HEK293 (cell line): ENCODE measurements around the gene PBLD.

Experiments used
- CTCF ChIA-PET: fragments of 350-600 bp; formaldehyde crosslinking; extraction: SDS; loops from one replicate; lab custom pipeline; 2021; ENCODE audit warnings: antibody characterized with exemption; lab: Yijun Ruan, JAX
- POLR2A ChIA-PET: fragments of 300-600 bp; formaldehyde crosslinking; extraction: SDS; loops from one replicate; lab custom pipeline; 2020; ENCODE audit warnings: antibody characterized with exemption, inconsistent platforms; lab: Yijun Ruan, JAX
- H3K27ac ChIP-seq: fragments of 200-500 bp; sonication (Bioruptor generic); 2 replicates; pipeline ENCODE4 v1.5.1; 2014; ENCODE audit warnings: low read depth, low read length, control low read depth, inconsistent platforms; ENCODE audit errors: extremely low read depth
- H3K36me3 ChIP-seq, 2 experiments: fragments of 200-500 bp in 1 of 2; sonication (Bioruptor generic) in 1 of 2; 1 replicate in 1 of 2; 2 replicates in 1 of 2; pipeline ENCODE4 v1.5.1; 2014 to 2017; ENCODE audit warnings: inconsistent platforms in 2 of 2, low read length in 2 of 2; ENCODE audit not compliant: control insufficient read depth in 2 of 2, insufficient read depth in 1 of 2
- H3K4me1 ChIP-seq: fragments of 200-500 bp; sonication (Bioruptor generic); 2 replicates; pipeline ENCODE4 v1.5.1; 2014; ENCODE audit warnings: mild to moderate bottlenecking, low read length, inconsistent platforms; ENCODE audit not compliant: control insufficient read depth, insufficient read depth
- H3K4me3 ChIP-seq: 2 replicates; pipeline ENCODE4 v1.5.1; 2011; ENCODE audit warnings: low read depth, mild to moderate bottlenecking, control low read depth, low read length, moderate library complexity
- H3K9me3 ChIP-seq: fragments of 200-500 bp; sonication (Bioruptor generic); 2 replicates; pipeline ENCODE4 v1.5.1; 2014; ENCODE audit warnings: low read depth, low read length, inconsistent platforms; ENCODE audit not compliant: control insufficient read depth, insufficient read depth
- ATF2 ChIP-seq: fragments of 450-650 bp; formaldehyde crosslinking; IDR thresholded peaks from 2 replicates; pipeline ENCODE4 v1.5.1; 2016; ENCODE audit warnings: missing biosample characterization, missing genetic modification characterization, low read depth
- PRDM1 ChIP-seq: fragments of 450-650 bp; formaldehyde crosslinking; IDR thresholded peaks from 2 replicates; pipeline ENCODE4; 2016; ENCODE audit warnings: missing biosample characterization, missing genetic modification characterization
- ZEB2 ChIP-seq: fragments of 450-650 bp; formaldehyde crosslinking; IDR thresholded peaks from 2 replicates; pipeline ENCODE4 v1.5.1; 2016; ENCODE audit warnings: missing biosample characterization, missing genetic modification characterization
- ZFP37 ChIP-seq: fragments of 450-650 bp; formaldehyde crosslinking; IDR thresholded peaks from 2 replicates; pipeline ENCODE4 v1.5.1; 2016; ENCODE audit warnings: missing biosample characterization, missing genetic modification characterization
- ZFP69B ChIP-seq: fragments of 450-650 bp; formaldehyde crosslinking; IDR thresholded peaks from 2 replicates; pipeline ENCODE4 v1.5.1; 2016; ENCODE audit warnings: missing biosample characterization, missing genetic modification characterization
- ZNF132 ChIP-seq: fragments of 450-650 bp; formaldehyde crosslinking; IDR thresholded peaks from 2 replicates; pipeline ENCODE4 v1.5.1; 2017; ENCODE audit warnings: missing biosample characterization, missing genetic modification characterization, borderline replicate concordance
- ZNF133 ChIP-seq: fragments of 450-650 bp; formaldehyde crosslinking; IDR thresholded peaks from 2 replicates; pipeline ENCODE4 v1.5.1; 2016; ENCODE audit warnings: missing biosample characterization, missing genetic modification characterization
- ZNF169 ChIP-seq: fragments of 450-650 bp; formaldehyde crosslinking; IDR thresholded peaks from 2 replicates; pipeline ENCODE4 v1.5.1; 2016; ENCODE audit warnings: missing biosample characterization, missing genetic modification characterization
- ZNF26 ChIP-seq: fragments of 450-650 bp; formaldehyde crosslinking; IDR thresholded peaks from 2 replicates; pipeline ENCODE4 v1.5.1; 2016; ENCODE audit warnings: missing biosample characterization, missing genetic modification characterization
- ZNF292 ChIP-seq: fragments of 450-650 bp; formaldehyde crosslinking; IDR thresholded peaks from 2 replicates; pipeline ENCODE4 v1.5.1; 2016; ENCODE audit warnings: low read depth, missing biosample characterization, missing genetic modification characterization, borderline replicate concordance
- ZNF302 ChIP-seq: fragments of 450-650 bp; formaldehyde crosslinking; IDR thresholded peaks from 2 replicates; pipeline ENCODE4 v1.5.1; 2016; ENCODE audit warnings: missing biosample characterization, missing genetic modification characterization, low read depth
- ZNF37A ChIP-seq: fragments of 450-650 bp; IDR thresholded peaks from 2 replicates; pipeline ENCODE4 v1.5.1; 2018; ENCODE audit warnings: missing biosample characterization, missing genetic modification characterization
- ZNF488 ChIP-seq: fragments of 450-650 bp; formaldehyde crosslinking; IDR thresholded peaks from 2 replicates; pipeline ENCODE4 v1.5.1; 2016; ENCODE audit warnings: missing biosample characterization, missing genetic modification characterization
- ZNF510 ChIP-seq: fragments of 450-650 bp; formaldehyde crosslinking; IDR thresholded peaks from 2 replicates; pipeline ENCODE4 v1.5.1; 2018; ENCODE audit warnings: mild to moderate bottlenecking, missing genetic modification characterization, missing biosample characterization; ENCODE audit not compliant: insufficient replicate concordance
- ZNF560 ChIP-seq: fragments of 450-650 bp; formaldehyde crosslinking; IDR thresholded peaks from 2 replicates; pipeline ENCODE4 v1.5.1; 2017; ENCODE audit warnings: missing biosample characterization, missing genetic modification characterization, borderline replicate concordance
- ZNF600 ChIP-seq: fragments of 450-650 bp; formaldehyde crosslinking; IDR thresholded peaks from 2 replicates; pipeline ENCODE4 v1.5.1; 2016; ENCODE audit warnings: missing biosample characterization, missing genetic modification characterization
- ZNF704 ChIP-seq: fragments of 450-650 bp; formaldehyde crosslinking; IDR thresholded peaks from 2 replicates; pipeline ENCODE4 v1.5.1; 2016; ENCODE audit warnings: missing biosample characterization, missing genetic modification characterization
- TF ChIP-seq, protein P1 (sequence below): fragments of 450-650 bp; formaldehyde crosslinking; IDR thresholded peaks from 2 replicates; pipeline ENCODE4 v1.5.1; 2016; ENCODE audit warnings: missing biosample characterization, missing genetic modification characterization
- TF ChIP-seq, protein P2 (sequence below): fragments of 450-650 bp; formaldehyde crosslinking; optimal IDR thresholded peaks from 2 replicates; pipeline ENCODE3; 2016; ENCODE audit warnings: missing biosample characterization, mild to moderate bottlenecking, missing genetic modification characterization

Gene PBLD

GRCh38 chr10:68272833-68273232 lies 59.9 kb downstream of the PBLD start:
- TF ChIP-seq ZNF37A, result no peak
- TF ChIP-seq, protein P1, sequence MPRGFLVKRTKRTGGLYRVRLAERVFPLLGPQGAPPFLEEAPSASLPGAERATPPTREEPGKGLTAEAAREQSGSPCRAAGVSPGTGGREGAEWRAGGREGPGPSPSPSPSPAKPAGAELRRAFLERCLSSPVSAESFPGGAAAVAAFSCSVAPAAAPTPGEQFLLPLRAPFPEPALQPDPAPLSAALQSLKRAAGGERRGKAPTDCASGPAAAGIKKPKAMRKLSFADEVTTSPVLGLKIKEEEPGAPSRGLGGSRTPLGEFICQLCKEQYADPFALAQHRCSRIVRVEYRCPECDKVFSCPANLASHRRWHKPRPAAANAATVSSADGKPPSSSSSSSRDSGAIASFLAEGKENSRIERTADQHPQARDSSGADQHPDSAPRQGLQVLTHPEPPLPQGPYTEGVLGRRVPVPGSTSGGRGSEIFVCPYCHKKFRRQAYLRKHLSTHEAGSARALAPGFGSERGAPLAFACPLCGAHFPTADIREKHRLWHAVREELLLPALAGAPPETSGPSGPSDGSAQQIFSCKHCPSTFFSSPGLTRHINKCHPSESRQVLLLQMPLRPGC (tag by site-specific recombination), result no peak
- no peak for TF ChIP-seq ZNF169 (tag by site-specific recombination)
- no peak for TF ChIP-seq ZNF132 (tag by site-specific recombination)
- TF ChIP-seq ZFP69B (tag by site-specific recombination), result no peak
- TF ChIP-seq, protein P2, sequence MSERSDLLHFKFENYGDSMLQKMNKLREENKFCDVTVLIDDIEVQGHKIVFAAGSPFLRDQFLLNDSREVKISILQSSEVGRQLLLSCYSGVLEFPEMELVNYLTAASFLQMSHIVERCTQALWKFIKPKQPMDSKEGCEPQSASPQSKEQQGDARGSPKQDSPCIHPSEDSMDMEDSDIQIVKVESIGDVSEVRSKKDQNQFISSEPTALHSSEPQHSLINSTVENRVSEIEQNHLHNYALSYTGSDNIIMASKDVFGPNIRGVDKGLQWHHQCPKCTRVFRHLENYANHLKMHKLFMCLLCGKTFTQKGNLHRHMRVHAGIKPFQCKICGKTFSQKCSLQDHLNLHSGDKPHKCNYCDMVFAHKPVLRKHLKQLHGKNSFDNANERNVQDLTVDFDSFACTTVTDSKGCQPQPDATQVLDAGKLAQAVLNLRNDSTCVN, result no peak
- no peak for TF ChIP-seq ZNF302 (tag by site-specific recombination)
- TF ChIP-seq ZNF704 (tag by site-specific recombination), result no peak
- no peak for TF ChIP-seq ZNF292
- TF ChIP-seq ZNF600, result no peak
- TF ChIP-seq ZNF488 (tag by site-specific recombination), result no peak
- TF ChIP-seq ZNF26 (tag by site-specific recombination), result no peak
- no peak for TF ChIP-seq ZFP37 (tag by site-specific recombination)
- no peak for TF ChIP-seq ZNF560 (tag by site-specific recombination)
- no peak for TF ChIP-seq PRDM1 (tag by site-specific recombination)
- TF ChIP-seq ZEB2, result no peak
- TF ChIP-seq ZNF133 (tag by site-specific recombination), result no peak
- TF ChIP-seq ZNF510 (tag by site-specific recombination), result no peak
- TF ChIP-seq ATF2 (tag by site-specific recombination), result no peak
- TF ChIP-seq, all 188 proteins: peak for 0
- Histone ChIP-seq H3K36me3 (no peaks in the 10 kb centered on the region), H3K27ac (no peak overlapping the region), H3K4me3 (no peak overlapping the region), H3K9me3 (no peaks in the 10 kb centered on the region), H3K4me1 (no peaks in the 10 kb centered on the region)
- POLR2A ChIA-PET, result no interaction called here
- CTCF ChIA-PET, result no interaction called here
